Ovary (tissue), 3 donors: ENCODE results near the gene RHBDF2.

Experiments
- EP300 ChIP-seq: sonication (generic); formaldehyde crosslinking; IDR thresholded peaks from one replicate; pipeline ENCODE4 v1.6.1; 2017; ENCODE audit warnings: antibody characterized with exemption
- POLR2A ChIP-seq: fragments of 450-650 bp; IDR thresholded peaks from one replicate; pipeline ENCODE4 v1.6.1; 2017; ENCODE audit warnings: antibody characterized with exemption, mild to moderate bottlenecking, moderate library complexity
- TF ChIP-seq, protein P1 (sequence below), 3 donors: fragments of 450-650 bp in 2 of 3; fragments of 200-600 bp in 1 of 3; IDR thresholded peaks; one replicate each; pipeline versions ENCODE4 v1.5.1 to v1.8.0; 2016 to 2022; ENCODE audit warnings: antibody characterized with exemption in 3 of 3, mild to moderate bottlenecking in 1 of 3
- donor health status: DM: no; HTN: no; CAD: no.

DNA sequence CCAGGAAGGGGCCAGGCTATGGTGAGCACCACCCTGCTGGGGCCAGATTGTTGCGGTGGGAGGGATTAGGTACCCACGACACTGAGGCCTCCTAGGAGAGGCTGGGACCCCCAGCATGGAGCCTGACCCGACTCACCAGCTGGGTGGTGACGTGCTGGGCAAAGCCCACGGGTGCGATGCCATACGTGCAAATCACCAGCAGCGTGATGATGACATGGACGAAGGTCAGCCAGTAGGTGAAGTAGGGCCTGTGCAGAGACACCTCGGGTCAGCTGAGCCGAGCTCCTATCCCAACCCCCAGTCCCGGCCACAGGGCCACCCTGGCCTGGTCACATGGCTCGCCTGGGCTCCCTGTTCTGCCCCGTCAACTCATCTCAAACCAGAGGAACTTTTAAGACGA is 26.3 kb downstream of the RHBDF2 start:
- TF ChIP-seq EP300 (no peak), POLR2A (no peak)
- TF ChIP-seq, protein P1, sequence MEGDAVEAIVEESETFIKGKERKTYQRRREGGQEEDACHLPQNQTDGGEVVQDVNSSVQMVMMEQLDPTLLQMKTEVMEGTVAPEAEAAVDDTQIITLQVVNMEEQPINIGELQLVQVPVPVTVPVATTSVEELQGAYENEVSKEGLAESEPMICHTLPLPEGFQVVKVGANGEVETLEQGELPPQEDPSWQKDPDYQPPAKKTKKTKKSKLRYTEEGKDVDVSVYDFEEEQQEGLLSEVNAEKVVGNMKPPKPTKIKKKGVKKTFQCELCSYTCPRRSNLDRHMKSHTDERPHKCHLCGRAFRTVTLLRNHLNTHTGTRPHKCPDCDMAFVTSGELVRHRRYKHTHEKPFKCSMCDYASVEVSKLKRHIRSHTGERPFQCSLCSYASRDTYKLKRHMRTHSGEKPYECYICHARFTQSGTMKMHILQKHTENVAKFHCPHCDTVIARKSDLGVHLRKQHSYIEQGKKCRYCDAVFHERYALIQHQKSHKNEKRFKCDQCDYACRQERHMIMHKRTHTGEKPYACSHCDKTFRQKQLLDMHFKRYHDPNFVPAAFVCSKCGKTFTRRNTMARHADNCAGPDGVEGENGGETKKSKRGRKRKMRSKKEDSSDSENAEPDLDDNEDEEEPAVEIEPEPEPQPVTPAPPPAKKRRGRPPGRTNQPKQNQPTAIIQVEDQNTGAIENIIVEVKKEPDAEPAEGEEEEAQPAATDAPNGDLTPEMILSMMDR (IDR thresholded peaks at IDR 0.05): no peak
